Right lobe of liver (tissue), 6 donors: Measurements from ENCODE around the gene LMBRD1. TPM values are rescaled to one million over a fixed set of nuclear protein-coding genes. Genes with fewer than 3 reads are reported as not detected.

Source experiments
- ATAC-seq, 4 donors: fragments of 200-7000 bp; cut with Tn5 transposase; one replicate each; pipeline ENCODE4 v1.9.1; 2020; ENCODE audit warnings: mild to moderate bottlenecking in 4 of 4, moderate library complexity in 4 of 4
- DNase-seq, 3 donors: peaks; one replicate each; pipeline ENCODE4 v3.0.0-alpha.2; 2020
- H3K27ac ChIP-seq, 3 donors: fragments of 200-600 bp; one replicate each; pipeline ENCODE4 v1.8.0; 2022
- H3K27me3 ChIP-seq, 2 donors: fragments of 200-600 bp; one replicate each; pipeline ENCODE4 v1.8.0; 2022
- H3K36me3 ChIP-seq, 4 donors: fragments of 200-600 bp; sonication (generic) in 1 of 4; one replicate each; pipeline versions ENCODE4 v1.5.1 to v1.8.0; 2017 to 2022; ENCODE audit warnings: control low read depth in 1 of 4
- H3K4me1 ChIP-seq, 4 donors: fragments of 200-600 bp; sonication (generic) in 1 of 4; one replicate each; pipeline versions ENCODE4 v1.5.1 to v1.8.0; 2017 to 2022; ENCODE audit warnings: control low read depth in 1 of 4
- H3K4me3 ChIP-seq, 3 donors: fragments of 200-600 bp; one replicate each; pipeline ENCODE4 v1.8.0; 2022
- H3K9me3 ChIP-seq, 4 donors: fragments of 200-600 bp; sonication (generic) in 1 of 4; one replicate each; pipeline versions ENCODE4 v1.5.1 to v1.8.0; 2017 to 2022; ENCODE audit warnings: control low read depth in 1 of 4
- POLR2A ChIP-seq: fragments of 450-650 bp; IDR thresholded peaks from one replicate; pipeline ENCODE4 v1.6.1; 2017; ENCODE audit warnings: antibody characterized with exemption, mild to moderate bottlenecking
- whole genome bisulfite sequencing: methylation state at CpG from one replicate; pipeline ENCODE4 v1.1.6; 2018; ENCODE audit warnings: low coverage, low lambda C conversion rate; ENCODE audit not compliant: insufficient coverage; ENCODE audit errors: missing lambda C conversion rate; 5-methylcytosine and 5-hydroxymethylcytosine counted together
- intact Hi-C, 2 donors: fragments of 100-400 bp; cut with DNase I; formaldehyde crosslinking; loops; one replicate each; pipeline versions ENCODE4 v1.11.2 to v1.14.1; 2022
- total RNA-seq, 6 experiments: library from RNA; depleted of rRNA in 2 of 6; stranded (reverse); fragments of >200 nt in 2 of 6; fragmentation: NEBNext Ultra II Directional in 3 of 6; extraction: Animal tissue kit (Norgen Biotek cat#: 25700) in 3 of 6; gene quantifications; one replicate each; pipeline versions ENCODE4 v1.1.0 to v1.2.4, GENCODE V29; 2016 to 2023
- TF ChIP-seq, protein P1 (sequence below), 4 donors: fragments of 200-600 bp in 3 of 4; fragments of 450-650 bp in 1 of 4; IDR thresholded peaks; one replicate each; pipeline versions ENCODE4 v1.5.1 to v1.8.0; 2016 to 2022; ENCODE audit warnings: antibody characterized with exemption in 4 of 4, mild to moderate bottlenecking in 2 of 4
- donor health status: DM: no; HTN: yes; CAD: no.
- donor health status: DM: no; HTN: no; CAD: no.
- donor health status: DM: no; HTN: no; CAD: no.
- donor health status: DM: no; HTN: yes; CAD: no.
- donor health status: DM: no; HTN: yes; CAD: no.

LMBRD1 gene
- total RNA-seq, 6 experiments from 2014 or later: 37.9 to 57.7 (median 50.2) TPM

DNA sequence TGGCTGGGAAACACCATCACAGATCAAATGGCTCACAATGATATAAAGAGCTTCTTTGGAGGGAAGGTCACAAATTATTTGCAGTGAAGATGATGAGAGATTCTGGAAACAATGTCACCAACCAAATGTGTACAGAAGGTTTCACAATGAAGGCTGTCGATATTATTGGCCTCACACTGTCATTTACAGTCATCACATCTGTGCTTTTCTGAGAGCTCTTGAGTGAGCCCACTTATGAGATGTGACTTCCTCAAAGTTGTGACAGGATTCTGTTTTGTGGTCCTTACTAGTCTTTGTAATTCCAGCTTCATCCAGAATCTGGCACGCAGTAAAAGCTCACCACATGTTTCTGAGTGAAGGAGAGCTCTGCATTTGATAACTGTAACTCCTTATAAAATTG lies 133.6 kb downstream of the LMBRD1 start:
- whole genome bisulfite sequencing: 69% methylated on average over 2 of the region's 2 CpGs
- no peaks in the 10 kb centered on the region for H3K9me3 ChIP-seq
- DNase-seq (no peak), ATAC-seq (no peak)
- H3K4me3 ChIP-seq: no peak overlapping the region
- no peak overlapping the region for H3K27ac ChIP-seq
- intact Hi-C loops: no loop called here
- H3K4me1 ChIP-seq: no peaks in the 10 kb centered on the region
- H3K27me3 ChIP-seq: no peaks in the 10 kb centered on the region
- TF ChIP-seq POLR2A: no peak
- TF ChIP-seq, protein P1, sequence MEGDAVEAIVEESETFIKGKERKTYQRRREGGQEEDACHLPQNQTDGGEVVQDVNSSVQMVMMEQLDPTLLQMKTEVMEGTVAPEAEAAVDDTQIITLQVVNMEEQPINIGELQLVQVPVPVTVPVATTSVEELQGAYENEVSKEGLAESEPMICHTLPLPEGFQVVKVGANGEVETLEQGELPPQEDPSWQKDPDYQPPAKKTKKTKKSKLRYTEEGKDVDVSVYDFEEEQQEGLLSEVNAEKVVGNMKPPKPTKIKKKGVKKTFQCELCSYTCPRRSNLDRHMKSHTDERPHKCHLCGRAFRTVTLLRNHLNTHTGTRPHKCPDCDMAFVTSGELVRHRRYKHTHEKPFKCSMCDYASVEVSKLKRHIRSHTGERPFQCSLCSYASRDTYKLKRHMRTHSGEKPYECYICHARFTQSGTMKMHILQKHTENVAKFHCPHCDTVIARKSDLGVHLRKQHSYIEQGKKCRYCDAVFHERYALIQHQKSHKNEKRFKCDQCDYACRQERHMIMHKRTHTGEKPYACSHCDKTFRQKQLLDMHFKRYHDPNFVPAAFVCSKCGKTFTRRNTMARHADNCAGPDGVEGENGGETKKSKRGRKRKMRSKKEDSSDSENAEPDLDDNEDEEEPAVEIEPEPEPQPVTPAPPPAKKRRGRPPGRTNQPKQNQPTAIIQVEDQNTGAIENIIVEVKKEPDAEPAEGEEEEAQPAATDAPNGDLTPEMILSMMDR (IDR thresholded peaks at IDR 0.05): no peak
- H3K36me3 ChIP-seq: no peaks in the 10 kb centered on the region

DNA sequence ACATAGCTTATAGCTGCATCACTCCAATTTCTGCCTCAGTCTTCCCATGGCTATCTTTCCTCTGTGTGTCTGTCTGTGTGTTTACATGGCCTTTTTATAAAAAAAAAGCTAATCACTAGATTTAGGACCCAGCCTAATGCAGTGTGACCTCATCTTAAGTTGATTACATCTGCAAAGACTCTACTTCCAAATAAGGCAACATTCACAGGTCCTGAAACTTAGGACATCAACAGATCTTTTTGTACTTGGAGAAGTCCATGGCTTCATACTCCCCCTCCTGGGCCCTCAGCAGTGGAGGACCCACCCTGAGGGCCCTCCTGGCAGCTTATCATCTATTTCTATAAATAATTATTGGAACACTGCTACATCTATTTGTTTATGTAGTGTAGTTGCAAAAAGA lies 146.1 kb downstream of the LMBRD1 start:
- Histone ChIP-seq H3K27me3 (no peaks in the 10 kb centered on the region), H3K36me3 (no peaks in the 10 kb centered on the region), H3K27ac (no peak overlapping the region), H3K9me3 (no peaks in the 10 kb centered on the region), H3K4me1 (no peaks in the 10 kb centered on the region), H3K4me3 (no peak overlapping the region)
- intact Hi-C loops: no loop called here
- DNase-seq (no peak), ATAC-seq (no peak)
- TF ChIP-seq, protein P1 (IDR thresholded peaks at IDR 0.05): no peak
- TF ChIP-seq POLR2A: no peak

DNA sequence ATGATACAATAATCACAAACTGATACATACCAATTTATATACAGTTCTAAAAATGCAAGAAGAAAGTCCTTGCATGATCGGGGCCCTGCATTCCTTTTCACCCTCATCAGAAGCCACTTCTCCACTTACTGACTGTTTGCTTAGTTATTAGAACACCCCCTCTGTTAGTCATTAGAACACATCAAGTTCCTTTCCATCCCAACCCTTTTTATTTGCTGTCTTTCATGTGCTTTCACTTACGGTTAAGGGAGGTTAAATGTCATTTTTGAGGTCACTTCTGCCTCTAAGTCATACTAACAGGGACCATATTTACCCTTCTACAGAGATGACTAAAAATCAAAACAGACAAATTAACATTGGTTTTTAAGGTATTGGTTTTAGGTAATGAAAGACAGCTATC lies 149.1 kb downstream of the LMBRD1 start:
- ATAC-seq: no peak
- Histone ChIP-seq H3K9me3 (no peaks in the 10 kb centered on the region), H3K27me3 (no peaks in the 10 kb centered on the region), H3K27ac (no peak overlapping the region), H3K36me3 (no peaks in the 10 kb centered on the region), H3K4me3 (no peak overlapping the region), H3K4me1 (no peaks in the 10 kb centered on the region)
- TF ChIP-seq, protein P1 (IDR thresholded peaks at IDR 0.05): no peak
- no peak for TF ChIP-seq POLR2A
- DNase-seq: no peak
- WGBS: 23% methylated on average over 2 of the region's 2 CpGs
- intact Hi-C loops: no loop called here

DNA sequence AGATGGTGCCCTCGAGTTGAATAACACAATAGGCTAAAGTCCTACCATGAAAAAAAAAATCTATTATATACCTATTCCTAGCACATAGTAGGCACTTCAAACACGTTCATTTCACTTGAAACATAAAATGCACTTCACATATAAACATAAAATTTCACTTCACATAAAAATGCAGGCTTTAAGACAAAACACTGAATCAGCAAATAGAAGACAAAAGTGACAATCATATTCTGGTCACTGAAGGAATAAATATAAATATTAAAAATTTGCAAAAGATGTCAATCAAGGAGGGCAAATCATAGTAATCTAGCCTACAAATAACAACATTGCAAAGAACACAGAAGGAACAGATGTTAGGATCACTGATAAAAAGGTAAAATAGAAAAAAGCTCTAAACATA lies 153.1 kb downstream of the LMBRD1 start:
- 23% methylated on average over 2 of the region's 2 CpGs for WGBS
- intact Hi-C loops: no loop called here
- no peak overlapping the region for H3K4me3 ChIP-seq

More for the DNA sequence above, 153.1 kb downstream of the LMBRD1 start:
- Histone ChIP-seq H3K9me3 (no peaks in the 10 kb centered on the region), H3K27ac (no peak overlapping the region), H3K36me3 (no peaks in the 10 kb centered on the region), H3K27me3 (no peaks in the 10 kb centered on the region), H3K4me1 (no peaks in the 10 kb centered on the region)
- DNase-seq: no peak
- no peak for ATAC-seq
- no peak for TF ChIP-seq POLR2A
- TF ChIP-seq, protein P1 (IDR thresholded peaks at IDR 0.05): no peak
